T-helper 2 cell treated with Interferon-gamma antibody and Interleukin-4, amounts not matched to agents 5 μg/mL and 100 μg/mL, for 36 hours (primary cell): Measurements from ENCODE around the gene SLC43A2.
A peak's percentile ranks its signal among the peaks of the same experiment; 100 is the strongest.
"Not testable (repeated sequence)": the region's sequence is repeated elsewhere in the genome, so short reads cannot be mapped to it uniquely, and the experiment has no call there.

ENCODE experiments used
- DNase-seq: peaks from one replicate; pipeline ENCODE4 v3.0.0; 2021; ENCODE audit warnings: low spot score
- H3K27ac Mint-ChIP-seq: one replicate; pipeline ENCODE4 v1.8.0; 2021; ENCODE audit warnings: mild to moderate bottlenecking, mixed read lengths
- H3K27me3 Mint-ChIP-seq: one replicate; pipeline ENCODE4 v1.8.0; 2021; ENCODE audit warnings: low read depth, mixed read lengths
- H3K36me3 Mint-ChIP-seq: one replicate; pipeline ENCODE4 v1.8.0; 2021; ENCODE audit warnings: low read depth, mixed read lengths
- H3K4me1 Mint-ChIP-seq: one replicate; pipeline ENCODE4 v1.8.0; 2021; ENCODE audit warnings: low read depth, mixed read lengths
- H3K4me3 Mint-ChIP-seq: one replicate; pipeline ENCODE4 v1.8.0; 2022; ENCODE audit warnings: mild to moderate bottlenecking, moderate library complexity, mixed read lengths
- H3K9me3 Mint-ChIP-seq: one replicate; pipeline ENCODE4 v1.8.0; 2021; ENCODE audit warnings: mixed read lengths

Gene SLC43A2

DNA sequence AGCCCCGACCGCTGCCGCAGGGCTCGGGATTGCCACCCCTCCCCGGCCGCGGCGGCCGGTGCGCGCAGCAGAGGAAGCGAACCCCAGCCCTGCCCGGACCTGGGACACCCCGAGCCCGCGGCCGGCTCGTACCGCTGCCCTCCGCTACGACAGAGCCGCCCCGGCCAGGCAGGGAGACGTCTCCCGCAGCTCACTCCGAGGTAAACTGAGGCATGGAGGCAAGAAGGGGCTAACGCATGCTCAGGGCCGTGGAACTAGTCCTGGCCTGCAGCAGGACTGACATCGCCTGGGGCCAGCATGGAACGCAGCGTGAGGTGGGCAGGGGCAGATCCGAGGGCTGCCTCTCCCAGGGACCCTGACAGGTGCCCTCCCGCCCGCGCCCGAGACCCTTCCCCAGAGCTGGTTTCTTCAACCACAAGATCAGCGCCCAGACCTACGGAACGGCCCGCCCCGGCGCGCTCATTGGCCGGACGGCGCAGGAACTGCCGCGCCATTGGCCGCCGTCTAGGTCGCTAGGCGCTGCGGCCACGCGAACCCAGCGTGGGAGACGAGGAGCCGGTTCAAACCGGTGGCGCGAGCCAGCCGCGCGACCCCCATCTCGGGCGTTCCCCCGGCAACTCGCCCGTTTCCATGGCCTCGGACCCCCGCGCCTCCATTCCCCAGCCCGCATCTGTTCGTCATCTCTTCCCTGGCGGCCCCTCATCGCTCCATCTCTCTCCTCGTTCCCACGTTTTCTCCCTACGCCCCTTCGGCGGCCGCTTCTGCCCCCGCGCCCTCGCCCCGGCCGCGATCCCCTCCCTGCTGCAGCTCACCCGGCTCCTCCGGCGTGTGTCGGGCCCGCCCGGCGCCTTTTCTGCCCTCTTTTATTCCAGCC, at the start of gene SLC43A2:
TSS of gene SLC43A2 (minus strand) at position 853 of the 874 bp plus-strand sequence. CDS start 960 bp downstream, outside the sequence.
- H3K9me3 Mint-ChIP-seq: no peaks in the 10 kb centered on the region
- peak; percentile 81 for DNase-seq
- H3K4me3 Mint-ChIP-seq: peak within 1 kb of the TSS; percentile 89
- peaks cover 16% of the 10 kb centered on the region for H3K4me1 Mint-ChIP-seq
- H3K27ac Mint-ChIP-seq: peak within 1 kb of the TSS; percentile 77
- peaks cover 49% of the 10 kb centered on the region for H3K27me3 Mint-ChIP-seq
- no peaks in the 10 kb centered on the region for H3K36me3 Mint-ChIP-seq

DNA sequence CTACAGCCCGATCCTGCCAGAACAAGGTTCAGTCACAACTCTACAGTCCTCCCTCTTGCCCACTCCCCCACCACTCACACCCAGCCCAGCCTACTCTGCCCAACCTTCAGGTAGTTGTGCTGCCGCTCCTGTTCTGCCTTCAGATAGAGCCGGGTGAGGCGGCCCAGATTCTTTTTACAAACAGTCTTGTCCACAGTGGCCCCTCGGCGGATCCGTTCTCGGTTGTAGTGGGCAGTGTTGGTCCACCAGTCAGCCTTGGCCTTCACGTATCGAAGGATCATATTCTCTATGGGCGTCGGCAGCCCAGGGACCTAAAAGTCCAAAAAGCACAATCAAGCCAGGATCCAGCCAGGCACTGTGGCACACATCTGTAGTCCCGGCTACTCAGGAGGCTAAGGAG, 47.8 kb upstream of the SLC43A2 start:
- H3K27ac Mint-ChIP-seq: no peak overlapping the region
- H3K36me3 Mint-ChIP-seq: peaks cover 81% of the 10 kb centered on the region
- no peaks in the 10 kb centered on the region for H3K27me3 Mint-ChIP-seq
- H3K4me1 Mint-ChIP-seq: peaks cover 2% of the 10 kb centered on the region
- no peaks in the 10 kb centered on the region for H3K9me3 Mint-ChIP-seq
- no peak overlapping the region for H3K4me3 Mint-ChIP-seq
- DNase-seq: no peak

DNA sequence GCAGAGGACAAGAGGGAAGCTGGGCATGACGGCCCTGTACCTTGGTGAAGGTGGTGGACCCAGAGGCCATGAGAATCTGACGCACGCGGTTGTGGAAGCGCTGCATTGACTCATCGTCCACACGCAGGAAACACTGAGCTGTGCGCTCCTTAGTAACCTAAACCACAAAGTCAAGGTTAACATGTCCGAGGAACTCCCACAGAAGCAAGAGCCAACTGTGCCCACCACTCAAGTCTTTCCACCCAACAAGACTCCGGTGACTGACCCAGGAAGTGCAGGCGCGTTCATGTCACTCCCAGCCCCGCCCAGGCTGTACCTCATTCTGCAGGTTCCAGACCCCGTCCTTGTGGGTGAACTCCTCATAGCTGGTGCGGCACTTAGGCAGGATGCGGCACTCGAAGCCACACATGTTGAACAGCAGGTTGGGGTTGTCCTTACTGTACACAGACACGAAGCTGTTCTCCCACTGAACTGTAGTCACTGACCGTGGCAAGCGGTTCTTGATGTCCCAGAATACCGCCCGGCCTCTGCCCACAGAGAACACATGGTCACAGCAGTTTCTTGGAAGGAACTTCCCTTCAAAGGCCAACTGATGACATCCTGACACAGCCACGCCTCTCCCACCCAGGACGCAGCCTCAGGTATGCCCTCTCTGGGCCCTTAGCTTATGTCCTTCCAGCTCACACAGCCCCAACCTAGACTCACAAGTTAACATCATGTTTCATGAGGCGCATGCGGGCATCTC, 44.6 kb upstream of the SLC43A2 start:
- H3K27ac Mint-ChIP-seq: no peak overlapping the region
- no peak for DNase-seq
- H3K27me3 Mint-ChIP-seq: no peaks in the 10 kb centered on the region
- no peak overlapping the region for H3K4me3 Mint-ChIP-seq
- no peaks in the 10 kb centered on the region for H3K9me3 Mint-ChIP-seq
- peaks cover 10% of the 10 kb centered on the region for H3K4me1 Mint-ChIP-seq
- peaks cover 73% of the 10 kb centered on the region for H3K36me3 Mint-ChIP-seq

DNA sequence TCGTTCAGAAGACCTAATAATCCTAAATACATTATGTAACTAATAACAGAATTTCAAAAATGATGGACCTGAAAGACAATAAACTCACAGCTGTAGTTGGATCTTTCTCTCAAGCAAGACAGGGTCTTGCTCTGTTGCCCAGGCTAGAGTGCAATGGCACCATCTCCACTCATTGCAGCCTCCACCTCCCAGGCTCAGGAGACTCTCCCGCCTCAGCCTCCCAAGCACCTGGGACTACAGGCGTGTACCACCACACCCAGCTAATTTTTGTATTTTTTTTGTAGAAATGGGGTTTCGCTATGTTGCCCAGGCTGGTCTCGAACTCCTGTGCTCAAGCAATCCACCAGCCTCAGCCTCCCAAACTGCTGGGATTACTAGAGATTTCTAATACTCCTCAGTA, 35.3 kb upstream of the SLC43A2 start:
- H3K36me3 Mint-ChIP-seq: peaks cover 60% of the 10 kb centered on the region
- not testable (repeated sequence) for H3K27ac Mint-ChIP-seq, H3K4me1 Mint-ChIP-seq, DNase-seq, H3K9me3 Mint-ChIP-seq, H3K4me3 Mint-ChIP-seq, H3K27me3 Mint-ChIP-seq

DNA sequence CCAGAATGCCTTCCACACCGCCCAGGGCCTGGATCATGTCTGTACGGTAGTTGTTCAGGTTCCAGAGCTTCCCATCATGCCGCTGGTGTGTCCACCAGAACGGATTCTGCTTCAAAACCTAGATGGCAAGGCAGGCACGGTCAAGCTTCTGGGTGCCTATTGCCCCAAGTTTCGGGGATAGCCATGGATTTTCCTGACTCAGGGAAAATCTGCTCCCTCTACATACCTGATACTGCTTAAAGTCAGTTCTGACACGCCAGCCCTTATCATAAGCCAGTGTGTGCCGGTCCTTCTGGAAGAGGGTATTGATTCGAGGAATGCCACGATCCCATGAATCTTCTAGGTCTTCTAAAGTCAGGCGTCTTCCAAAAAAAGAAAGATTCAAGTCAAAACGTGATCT, 32.4 kb upstream of the SLC43A2 start:
- H3K4me3 Mint-ChIP-seq: no peak overlapping the region
- peaks cover 65% of the 10 kb centered on the region for H3K36me3 Mint-ChIP-seq
- H3K9me3 Mint-ChIP-seq: no peaks in the 10 kb centered on the region
- H3K4me1 Mint-ChIP-seq: no peaks in the 10 kb centered on the region
- H3K27me3 Mint-ChIP-seq: no peaks in the 10 kb centered on the region
- no peak for DNase-seq
- no peak overlapping the region for H3K27ac Mint-ChIP-seq

DNA sequence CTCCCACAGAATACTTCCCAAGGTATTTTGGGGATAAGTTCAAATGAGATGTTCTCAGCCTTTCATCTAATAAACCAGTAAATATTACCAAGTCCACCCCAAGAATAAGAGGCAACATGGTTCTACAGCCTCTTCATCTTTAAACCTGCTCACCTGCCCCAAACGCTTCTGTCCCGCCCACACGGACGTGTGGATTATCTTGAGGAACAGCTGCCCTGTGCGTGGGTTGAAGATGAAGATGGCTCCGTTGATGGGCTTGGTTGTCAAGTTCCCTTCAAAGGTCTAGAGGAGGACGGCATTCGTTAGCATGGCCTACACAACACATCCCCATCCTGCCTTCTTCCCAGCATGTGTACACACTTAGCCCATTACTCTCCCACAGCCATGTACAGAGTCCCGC, 29.5 kb upstream of the SLC43A2 start:
- Mint-ChIP-seq H3K4me1 (no peaks in the 10 kb centered on the region), H3K36me3 (peaks cover 80% of the 10 kb centered on the region), H3K27ac (no peak overlapping the region), H3K9me3 (no peaks in the 10 kb centered on the region), H3K4me3 (no peak overlapping the region), H3K27me3 (no peaks in the 10 kb centered on the region)
- no peak for DNase-seq

DNA sequence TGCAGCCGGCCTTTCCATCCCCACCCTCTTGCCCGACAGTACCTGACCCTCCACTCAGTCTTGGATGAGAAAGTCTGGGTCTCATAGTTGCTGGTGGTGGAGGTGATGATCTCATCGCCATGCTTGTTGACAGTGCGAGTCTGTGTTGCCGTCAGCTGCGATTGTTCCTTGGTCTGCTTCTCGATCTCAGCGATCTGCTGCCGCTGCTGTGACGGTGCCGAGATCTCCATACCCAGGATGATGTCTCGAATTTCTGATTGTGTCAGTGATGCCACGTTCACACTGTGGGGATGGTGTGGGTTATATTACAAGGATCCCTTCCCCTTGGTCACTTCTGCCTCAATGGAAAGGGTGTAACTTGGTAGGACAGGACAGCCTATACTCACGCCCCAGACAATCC, 25.1 kb upstream of the SLC43A2 start:
- Mint-ChIP-seq H3K9me3 (no peaks in the 10 kb centered on the region), H3K27ac (no peak overlapping the region), H3K4me3 (no peak overlapping the region), H3K27me3 (no peaks in the 10 kb centered on the region), H3K4me1 (peaks cover 5% of the 10 kb centered on the region), H3K36me3 (peaks cover 66% of the 10 kb centered on the region)
- DNase-seq: no peak

DNA sequence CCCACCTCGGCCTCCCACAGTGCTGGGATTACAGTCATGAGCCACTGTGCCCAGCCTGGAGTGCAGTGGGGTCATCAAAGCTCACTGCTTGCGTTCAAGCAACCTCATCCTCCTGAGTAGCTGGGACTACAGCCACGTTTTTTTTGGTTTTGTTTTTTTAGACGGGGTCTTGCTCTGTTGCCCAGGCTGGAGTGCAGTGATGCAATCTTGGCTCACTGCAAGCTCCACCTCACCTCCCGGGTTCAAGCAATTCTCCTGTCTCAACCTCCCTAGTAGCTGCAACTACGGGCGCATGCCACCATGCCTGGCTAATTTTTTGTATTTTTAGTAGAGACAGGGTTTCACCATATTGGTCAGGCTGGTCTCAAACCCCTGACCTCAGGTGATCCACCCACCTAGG, 24.2 kb upstream of the SLC43A2 start:
- DNase-seq, H3K27me3 Mint-ChIP-seq, H3K9me3 Mint-ChIP-seq, H3K4me3 Mint-ChIP-seq, H3K27ac Mint-ChIP-seq, H3K4me1 Mint-ChIP-seq: not testable (repeated sequence)
- H3K36me3 Mint-ChIP-seq: peaks cover 57% of the 10 kb centered on the region

DNA sequence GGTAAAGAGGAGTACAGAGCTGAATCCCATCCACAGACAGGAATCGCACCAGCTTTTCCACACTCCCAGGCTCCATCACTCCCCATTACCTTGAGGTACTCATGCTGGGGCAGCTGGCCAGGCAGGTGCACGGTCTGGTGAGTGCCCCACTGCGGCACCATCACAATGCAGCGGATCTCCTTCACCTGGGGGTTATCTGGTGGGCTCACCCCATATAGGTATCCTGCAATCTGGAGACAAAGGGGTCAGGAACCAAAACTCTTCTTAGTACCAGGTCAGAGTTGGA, 22.9 kb upstream of the SLC43A2 start:
- Mint-ChIP-seq H3K36me3 (peaks cover 51% of the 10 kb centered on the region), H3K27ac (no peak overlapping the region)

DNA sequence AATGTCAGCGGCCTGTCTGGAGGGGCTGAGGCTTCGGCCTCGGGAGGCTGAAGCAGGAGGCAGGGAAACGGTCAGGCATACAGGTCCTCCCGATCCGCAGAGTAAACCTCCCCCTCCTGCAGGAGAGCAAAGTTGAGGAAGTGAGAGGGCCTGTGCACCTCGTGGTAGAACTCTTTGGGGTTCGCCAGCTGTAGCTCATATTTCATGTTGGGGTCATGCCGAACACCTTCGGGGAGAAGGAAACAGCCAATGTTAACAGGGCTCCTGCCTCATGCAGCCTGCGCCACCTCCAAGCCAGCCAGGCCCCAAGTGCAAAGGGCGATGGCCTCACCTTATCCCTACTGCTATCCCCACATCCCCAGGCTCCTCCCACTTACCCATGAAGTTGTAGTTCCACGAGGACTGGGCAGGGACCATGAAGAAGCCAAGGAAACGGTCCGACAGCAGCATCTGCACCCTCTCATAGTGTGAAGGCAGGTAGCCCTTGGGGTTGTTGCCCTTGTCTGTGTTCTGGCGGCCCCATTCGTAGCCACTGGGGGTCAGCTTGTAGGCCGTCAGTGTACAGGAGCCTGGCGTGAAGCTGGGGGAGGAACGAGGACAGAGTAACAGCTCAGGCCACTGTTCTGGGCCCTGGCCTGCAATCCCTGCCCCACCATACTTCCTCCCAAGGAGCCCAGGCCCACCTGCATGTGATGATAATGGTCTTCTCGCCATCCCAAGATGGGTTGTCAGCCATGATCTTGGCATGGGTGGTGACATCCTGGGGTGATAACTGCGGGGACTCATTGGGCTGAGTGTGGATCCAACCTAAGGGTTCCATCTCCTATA, 22.3 kb upstream of the SLC43A2 start:
- Mint-ChIP-seq H3K27me3 (no peaks in the 10 kb centered on the region), H3K4me1 (peaks cover 11% of the 10 kb centered on the region), H3K27ac (no peak overlapping the region), H3K9me3 (no peaks in the 10 kb centered on the region), H3K4me3 (no peak overlapping the region), H3K36me3 (peaks cover 45% of the 10 kb centered on the region)
- no peak for DNase-seq

More for the DNA sequence above, 22.9 kb upstream of the SLC43A2 start:
- H3K4me3 Mint-ChIP-seq: no peak overlapping the region
- DNase-seq: no peak
- peaks cover 8% of the 10 kb centered on the region for H3K4me1 Mint-ChIP-seq
- H3K27me3 Mint-ChIP-seq: no peaks in the 10 kb centered on the region
- H3K9me3 Mint-ChIP-seq: no peaks in the 10 kb centered on the region

DNA sequence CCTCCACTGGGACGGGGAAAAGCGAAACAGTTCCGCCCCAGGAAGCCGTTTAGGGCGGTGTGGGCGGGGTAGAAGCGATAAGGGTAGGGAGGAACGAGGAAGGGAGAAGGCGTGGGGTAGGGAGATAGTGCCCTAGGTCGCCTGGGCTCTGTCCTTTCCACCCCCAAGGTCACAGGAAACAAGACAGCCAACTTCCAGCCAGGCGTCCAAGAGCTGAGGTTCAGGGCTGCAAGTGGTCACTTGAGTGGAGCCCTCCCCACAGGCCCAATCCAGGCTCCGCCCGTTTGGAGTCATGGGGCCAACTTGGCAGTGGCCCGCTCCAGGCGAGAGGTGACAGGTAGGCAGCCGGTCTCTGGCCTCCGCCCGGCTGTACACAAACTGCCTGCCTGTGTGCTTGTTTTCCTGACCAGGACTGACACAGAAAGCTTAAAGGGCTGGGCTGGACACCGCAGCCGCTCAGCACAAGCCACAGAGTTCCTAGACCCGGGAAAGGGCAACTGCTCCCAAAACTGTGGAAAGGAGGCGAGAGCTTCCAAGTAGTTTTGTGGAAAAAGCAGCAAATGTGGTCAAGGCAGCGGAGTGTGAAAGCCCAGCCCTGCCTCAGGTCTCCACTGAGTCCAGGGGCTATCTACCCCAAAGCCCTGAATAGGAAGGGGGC, 21.3 kb upstream of the SLC43A2 start, which contains the start of gene RILP:
TSS of gene RILP (minus strand) at position 23 of the 658 bp plus-strand sequence. CDS start 62 bp downstream, outside the sequence.
- Mint-ChIP-seq H3K36me3 (peaks cover 40% of the 10 kb centered on the region), H3K27ac (peak within 1 kb of the TSS; percentile 45), H3K27me3 (no peaks in the 10 kb centered on the region), H3K9me3 (no peaks in the 10 kb centered on the region), H3K4me1 (peaks cover 17% of the 10 kb centered on the region), H3K4me3 (peak within 1 kb of the TSS; percentile 68)
- peak; percentile 42 for DNase-seq

DNA sequence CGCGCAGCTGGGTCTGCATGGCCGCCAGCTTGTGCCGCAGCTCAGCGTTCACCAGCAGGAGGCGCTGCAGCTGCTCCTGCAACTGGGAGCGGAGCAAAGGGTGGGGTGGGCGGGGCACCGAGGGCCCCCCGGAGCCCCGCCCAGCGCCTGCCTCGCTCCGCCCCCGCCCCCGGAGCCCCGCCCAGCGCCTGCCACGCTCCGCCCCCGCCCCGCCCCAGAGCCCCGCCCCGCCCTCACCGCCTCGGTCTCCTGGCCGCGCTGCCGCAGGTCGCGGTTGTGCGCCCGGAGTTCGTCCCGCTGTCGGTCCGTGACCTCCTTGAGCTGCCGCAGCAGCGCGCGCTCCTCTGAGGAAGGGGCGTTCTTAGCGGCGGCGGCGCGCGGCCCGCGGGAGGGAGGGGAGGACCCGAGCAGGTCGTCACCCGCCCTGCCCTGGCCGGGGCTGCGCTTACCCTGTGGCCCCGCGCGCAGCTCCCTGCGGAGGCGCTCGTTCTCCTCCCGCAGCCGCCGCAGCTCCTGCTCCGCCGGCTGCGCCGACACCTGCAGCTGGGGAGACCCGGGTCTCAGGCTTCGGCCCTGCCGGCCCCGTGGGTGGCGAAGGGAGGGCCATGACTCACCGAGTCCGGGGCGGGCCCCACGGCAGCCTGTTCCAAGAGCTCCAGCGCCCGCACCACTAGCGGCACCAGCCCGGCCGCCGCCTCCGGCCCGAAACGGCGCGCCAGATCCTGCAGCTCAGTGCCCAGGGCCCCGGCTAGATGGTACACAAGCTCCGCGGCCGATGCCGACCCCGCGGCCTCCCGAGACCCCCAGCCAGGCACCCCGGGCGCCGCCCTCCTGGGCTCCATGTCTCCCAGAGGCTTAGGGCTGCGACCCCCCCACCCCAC, 20.6 kb upstream of the SLC43A2 start:
- Mint-ChIP-seq H3K4me3 (peak overlapping the region; percentile 56), H3K36me3 (peaks cover 35% of the 10 kb centered on the region), H3K4me1 (peaks cover 24% of the 10 kb centered on the region), H3K27ac (no peak overlapping the region), H3K9me3 (no peaks in the 10 kb centered on the region), H3K27me3 (no peaks in the 10 kb centered on the region)
- peak; percentile 92 for DNase-seq
